SU-DHL-6 (cell line): Measurements from ENCODE around the gene PHYHIPL.

Source experiments
- EZH2phosphoT487 ChIP-seq: fragments of 200-600 bp; sonication (generic), shearing (Covaris generic); conservative IDR thresholded peaks from 2 replicates; pipeline ENCODE4 v1.6.1; 2018; ENCODE audit warnings: mild to moderate bottlenecking, antibody characterized with exemption, low read length, moderate library complexity, mixed read lengths
- TF ChIP-seq, protein P1 (sequence below): fragments of 200-600 bp; sonication (generic); IDR thresholded peaks from one replicate; pipeline ENCODE4 v1.5.1; 2017; ENCODE audit warnings: antibody characterized with exemption, mild to moderate bottlenecking, low read length, moderate library complexity; ENCODE audit not compliant: insufficient read depth, poor library complexity, severe bottlenecking

DNA sequence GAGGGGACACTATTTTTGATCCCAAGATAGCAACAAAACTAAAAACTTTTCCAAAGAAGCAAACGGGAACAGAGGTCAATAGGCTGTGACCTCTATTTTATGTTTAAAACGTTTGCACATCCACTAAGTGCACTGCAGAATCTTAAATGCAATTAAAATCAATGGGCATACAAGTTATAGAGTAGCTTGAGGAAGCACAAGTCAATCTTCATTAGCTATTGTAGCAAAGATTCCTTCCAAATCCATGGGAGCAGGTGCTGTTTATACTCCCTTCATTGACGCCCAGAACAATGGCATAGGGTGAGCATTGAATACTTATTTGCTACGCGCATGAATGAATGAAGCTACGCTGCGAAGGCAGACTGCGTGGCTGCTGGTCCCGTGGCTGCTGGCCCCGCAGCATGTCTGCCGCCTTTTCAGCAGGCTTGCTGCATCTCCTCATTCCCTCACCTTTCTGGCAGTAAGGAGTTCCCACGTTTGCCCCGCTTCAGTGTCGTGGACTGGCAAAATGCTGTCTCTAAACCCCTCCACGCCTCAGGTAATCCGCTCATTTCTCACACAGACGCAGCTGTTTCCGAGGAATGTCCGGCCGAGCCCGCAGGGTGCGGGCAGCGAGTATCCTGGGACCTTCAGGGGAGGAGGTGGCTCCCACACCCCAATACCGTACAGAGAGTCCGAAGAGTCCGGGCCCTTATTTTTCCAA, 754 bp upstream of the PHYHIPL start:
- TF ChIP-seq, protein P1, sequence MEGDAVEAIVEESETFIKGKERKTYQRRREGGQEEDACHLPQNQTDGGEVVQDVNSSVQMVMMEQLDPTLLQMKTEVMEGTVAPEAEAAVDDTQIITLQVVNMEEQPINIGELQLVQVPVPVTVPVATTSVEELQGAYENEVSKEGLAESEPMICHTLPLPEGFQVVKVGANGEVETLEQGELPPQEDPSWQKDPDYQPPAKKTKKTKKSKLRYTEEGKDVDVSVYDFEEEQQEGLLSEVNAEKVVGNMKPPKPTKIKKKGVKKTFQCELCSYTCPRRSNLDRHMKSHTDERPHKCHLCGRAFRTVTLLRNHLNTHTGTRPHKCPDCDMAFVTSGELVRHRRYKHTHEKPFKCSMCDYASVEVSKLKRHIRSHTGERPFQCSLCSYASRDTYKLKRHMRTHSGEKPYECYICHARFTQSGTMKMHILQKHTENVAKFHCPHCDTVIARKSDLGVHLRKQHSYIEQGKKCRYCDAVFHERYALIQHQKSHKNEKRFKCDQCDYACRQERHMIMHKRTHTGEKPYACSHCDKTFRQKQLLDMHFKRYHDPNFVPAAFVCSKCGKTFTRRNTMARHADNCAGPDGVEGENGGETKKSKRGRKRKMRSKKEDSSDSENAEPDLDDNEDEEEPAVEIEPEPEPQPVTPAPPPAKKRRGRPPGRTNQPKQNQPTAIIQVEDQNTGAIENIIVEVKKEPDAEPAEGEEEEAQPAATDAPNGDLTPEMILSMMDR = no peak
- TF ChIP-seq EZH2phosphoT487 = no peak
